Measurements from ENCODE around the gene GPR3. TPM values are rescaled to one million over a fixed set of nuclear protein-coding genes. Genes with fewer than 3 reads are reported as not detected.

Gene GPR3
- total and polyA plus RNA-seq, 7 donors: 0.12 to 1.3 (median 0.42) TPM; not detected in 2

DNA sequence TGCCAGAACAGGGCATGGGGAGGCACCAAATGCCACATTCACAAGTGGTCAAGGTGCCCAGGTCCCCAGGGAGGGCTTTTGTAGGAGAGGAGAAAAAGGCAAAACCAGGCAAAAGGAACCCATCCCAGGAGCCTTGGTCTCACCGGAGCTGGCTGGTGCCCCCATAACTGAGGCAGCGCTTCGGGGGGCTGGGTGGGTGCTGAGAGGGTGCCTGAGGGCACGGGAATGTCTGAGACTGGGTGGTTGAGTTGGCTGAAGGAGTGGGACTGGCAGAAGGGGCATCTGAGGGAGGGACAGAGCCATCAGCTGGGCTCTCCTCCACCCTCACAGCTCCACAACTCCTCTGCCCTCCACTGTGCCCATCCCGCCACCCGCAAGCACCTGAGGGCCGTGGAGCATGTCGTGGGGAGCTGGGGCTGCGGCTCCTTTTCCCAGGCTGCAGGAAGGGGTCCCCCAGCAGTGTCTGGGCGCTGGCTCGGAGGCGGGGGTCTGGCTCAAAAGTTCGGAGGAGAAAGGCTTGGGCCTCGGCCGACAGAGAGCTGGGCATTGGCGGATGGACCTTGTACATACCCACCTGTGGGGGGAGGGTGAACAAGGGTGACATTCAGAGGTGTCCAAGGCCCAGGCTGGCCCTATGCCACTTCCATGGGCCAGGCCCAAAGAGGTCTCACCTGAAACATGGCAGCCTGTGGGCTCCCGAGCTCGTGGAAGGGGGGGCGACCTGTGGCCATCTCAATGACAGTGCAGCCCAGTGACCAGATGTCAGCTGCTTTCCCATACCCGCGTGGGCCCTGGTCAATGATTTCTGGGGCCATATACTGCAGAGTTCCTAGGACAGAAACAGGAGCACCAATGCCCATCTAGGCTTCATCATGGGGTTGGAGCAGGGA is 34.1 kb upstream of the GPR3 start:
- intact Hi-C loops (cut with DNase I): loop anchor here in 1 of 2 donors (2.0 to 5.0 kb wide), 2 partner anchors 36 to 57 kb away; partner anchors contain the start of gene TMEM222
- H3K36me3 ChIP-seq (ENCODE audit: insufficient read depth in 1 of 2, low read depth in 1 of 2): peaks cover 0 to 75% of the 10 kb centered on the region in 2 donors
- no peak for DNase-seq
- no peak overlapping the region for H3K4me3 ChIP-seq
- no peaks in the 10 kb centered on the region for H3K9me3 ChIP-seq
- TF ChIP-seq, protein P1, sequence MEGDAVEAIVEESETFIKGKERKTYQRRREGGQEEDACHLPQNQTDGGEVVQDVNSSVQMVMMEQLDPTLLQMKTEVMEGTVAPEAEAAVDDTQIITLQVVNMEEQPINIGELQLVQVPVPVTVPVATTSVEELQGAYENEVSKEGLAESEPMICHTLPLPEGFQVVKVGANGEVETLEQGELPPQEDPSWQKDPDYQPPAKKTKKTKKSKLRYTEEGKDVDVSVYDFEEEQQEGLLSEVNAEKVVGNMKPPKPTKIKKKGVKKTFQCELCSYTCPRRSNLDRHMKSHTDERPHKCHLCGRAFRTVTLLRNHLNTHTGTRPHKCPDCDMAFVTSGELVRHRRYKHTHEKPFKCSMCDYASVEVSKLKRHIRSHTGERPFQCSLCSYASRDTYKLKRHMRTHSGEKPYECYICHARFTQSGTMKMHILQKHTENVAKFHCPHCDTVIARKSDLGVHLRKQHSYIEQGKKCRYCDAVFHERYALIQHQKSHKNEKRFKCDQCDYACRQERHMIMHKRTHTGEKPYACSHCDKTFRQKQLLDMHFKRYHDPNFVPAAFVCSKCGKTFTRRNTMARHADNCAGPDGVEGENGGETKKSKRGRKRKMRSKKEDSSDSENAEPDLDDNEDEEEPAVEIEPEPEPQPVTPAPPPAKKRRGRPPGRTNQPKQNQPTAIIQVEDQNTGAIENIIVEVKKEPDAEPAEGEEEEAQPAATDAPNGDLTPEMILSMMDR (IDR thresholded peaks at IDR 0.05): no peak
- no peak for ATAC-seq
- 91 to 94% (median 92%) methylated on average over 20 to 21 of the region's 21 CpGs for WGBS, 3 donors
- no peaks in the 10 kb centered on the region for H3K4me1 ChIP-seq
- no peaks in the 10 kb centered on the region for H3K27me3 ChIP-seq (ENCODE audit: insufficient read depth in 3 of 3, low read length in 2 of 3)
- H3K27ac ChIP-seq: no peak overlapping the region

DNA sequence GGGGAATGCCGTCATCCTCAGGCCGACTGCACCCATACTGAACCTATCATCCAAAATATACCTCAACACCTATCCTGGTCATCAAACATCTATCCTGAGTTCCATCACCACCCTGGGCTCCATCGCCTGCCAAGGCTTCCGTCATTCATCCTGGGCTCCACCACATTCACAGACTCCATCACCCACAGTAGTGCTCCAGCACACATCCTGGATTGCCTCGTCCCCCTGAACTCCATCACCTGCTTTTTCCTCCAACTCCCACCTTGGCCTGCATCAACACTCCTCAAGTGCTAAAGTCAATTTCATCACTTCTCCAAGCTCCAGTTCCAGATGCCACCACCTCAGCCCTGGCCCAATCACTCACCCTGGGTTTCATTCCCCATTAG is 33.5 kb upstream of the GPR3 start:
- intact Hi-C loops (cut with DNase I): loop anchor here in 1 of 2 donors (2.0 to 5.0 kb wide), 2 partner anchors 37 to 58 kb away; partner anchors contain the start of gene TMEM222
- ATAC-seq: no peak
- whole genome bisulfite sequencing, 3 donors: 97 to 99% (median 99%) methylated on average over 5 of the region's 5 CpGs
- peaks cover 0 to 81% of the 10 kb centered on the region in 2 donors for H3K36me3 ChIP-seq (ENCODE audit: insufficient read depth in 1 of 2, low read depth in 1 of 2)
- no peak for DNase-seq
- TF ChIP-seq, protein P1 (IDR thresholded peaks at IDR 0.05): no peak
- no peaks in the 10 kb centered on the region for H3K27me3 ChIP-seq (ENCODE audit: insufficient read depth in 3 of 3, low read length in 2 of 3)
- H3K27ac ChIP-seq: no peak overlapping the region
- no peak overlapping the region for H3K4me3 ChIP-seq
- no peaks in the 10 kb centered on the region for H3K4me1 ChIP-seq
- no peaks in the 10 kb centered on the region for H3K9me3 ChIP-seq

DNA sequence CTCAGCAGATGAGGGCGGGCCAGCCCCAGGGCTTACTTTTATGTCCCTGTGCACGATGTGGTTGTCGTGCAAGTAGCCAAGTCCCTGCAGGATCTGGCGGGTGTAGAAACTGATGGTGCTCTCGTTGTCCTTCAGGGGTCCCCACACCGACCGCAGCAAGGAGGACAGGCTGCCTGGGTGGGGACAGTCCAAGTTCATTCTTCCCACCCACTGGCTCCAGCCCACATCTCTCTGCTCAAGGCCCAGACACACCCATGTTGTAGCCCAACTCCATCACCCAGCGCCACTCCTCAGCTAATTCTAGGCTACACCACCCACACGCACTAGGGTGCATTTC is 32.6 kb upstream of the GPR3 start:
- no peaks in the 10 kb centered on the region for H3K9me3 ChIP-seq
- H3K27ac ChIP-seq: no peak overlapping the region
- ATAC-seq (no peak), DNase-seq (no peak)
- intact Hi-C loops (cut with DNase I): loop anchor here (2.0 to 5.0 kb wide), 3 partner anchors 32 to 59 kb away; partner anchors contain the start of gene TMEM222 (in 1 of the 2)
- peaks cover 1% of the 10 kb centered on the region for H3K4me1 ChIP-seq
- 76 to 78% (median 77%) methylated on average over 9 of the region's 9 CpGs for WGBS, 3 donors
- no peaks in the 10 kb centered on the region for H3K27me3 ChIP-seq (ENCODE audit: insufficient read depth in 3 of 3, low read length in 2 of 3)
- no peak overlapping the region for H3K4me3 ChIP-seq
- TF ChIP-seq, protein P1 (IDR thresholded peaks at IDR 0.05): no peak
- peaks cover 0 to 85% of the 10 kb centered on the region in 2 donors for H3K36me3 ChIP-seq (ENCODE audit: insufficient read depth in 1 of 2, low read depth in 1 of 2)

DNA sequence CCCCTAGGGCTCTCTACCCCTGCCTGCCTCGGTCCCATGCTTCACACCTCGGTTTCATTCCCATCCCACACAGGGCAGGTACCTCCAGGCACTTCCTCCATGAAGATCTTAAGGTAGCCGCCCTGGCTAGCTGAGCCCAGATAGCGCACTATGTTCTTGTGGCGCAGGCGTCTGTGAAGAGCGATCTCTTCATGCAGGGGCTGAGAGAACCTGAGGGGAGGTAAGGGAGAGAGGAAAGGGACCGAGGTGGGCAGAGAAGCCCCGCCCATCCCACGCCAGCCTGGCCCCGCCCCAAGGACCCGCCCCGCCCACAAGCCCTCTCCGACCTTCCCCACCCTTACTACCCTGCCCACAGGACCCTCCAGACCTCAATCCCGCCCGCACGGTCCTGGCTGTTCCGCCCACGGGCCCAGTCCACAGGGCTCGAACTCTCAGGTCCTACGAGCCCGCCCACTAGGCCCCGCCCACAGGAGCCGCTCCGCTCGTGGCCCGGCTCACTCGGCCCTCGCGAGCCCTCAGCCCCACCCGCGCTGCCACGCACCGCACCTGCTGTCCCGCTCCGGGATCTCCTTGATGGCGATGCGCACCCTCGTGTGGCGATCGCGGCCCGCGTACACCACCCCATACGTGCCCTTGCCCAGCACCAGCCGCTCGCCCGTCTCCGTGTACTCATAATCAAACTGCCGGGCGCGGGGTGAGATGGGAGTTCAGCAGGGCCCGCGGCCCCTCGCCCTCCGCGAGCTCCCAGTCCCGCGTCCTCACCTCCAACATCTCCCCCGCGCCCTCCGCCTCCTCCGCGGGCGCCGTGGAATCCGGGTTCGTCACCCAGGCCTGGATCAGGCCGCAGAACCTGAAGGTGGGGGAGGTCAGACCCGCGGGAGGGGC is 32.0 kb upstream of the GPR3 start:
- peaks cover 0 to 78% of the 10 kb centered on the region in 2 donors for H3K36me3 ChIP-seq (ENCODE audit: insufficient read depth in 1 of 2, low read depth in 1 of 2)
- H3K4me3 ChIP-seq: peak overlapping the region; percentile 41
- TF ChIP-seq, protein P1 (IDR thresholded peaks at IDR 0.05): no peak
- ATAC-seq (no peak), DNase-seq (no peak)
- intact Hi-C loops (cut with DNase I): loop anchor here in 1 of 2 donors (5.0 kb wide), 1 partner anchor 33 kb away; no protein-coding TSS in a partner anchor
- no peak overlapping the region for H3K27ac ChIP-seq
- H3K9me3 ChIP-seq: no peaks in the 10 kb centered on the region
- 53 to 59% (median 54%) methylated on average over 39 to 71 of the region's 71 CpGs for WGBS, 3 donors
- peaks cover 6% of the 10 kb centered on the region for H3K4me1 ChIP-seq
- no peaks in the 10 kb centered on the region for H3K27me3 ChIP-seq (ENCODE audit: insufficient read depth in 3 of 3, low read length in 2 of 3)

Data from psoas muscle (tissue), 8 donors.